GM18520 (cell line): ENCODE measurements around the gene HOXB9.

Source experiments
- ATAC-seq: cut with Tn5 transposase; IDR thresholded peaks from one replicate; pipeline ENCODE4 v1.9.1; 2021; ENCODE audit not compliant: unreplicated experiment

Gene HOXB9

DNA sequence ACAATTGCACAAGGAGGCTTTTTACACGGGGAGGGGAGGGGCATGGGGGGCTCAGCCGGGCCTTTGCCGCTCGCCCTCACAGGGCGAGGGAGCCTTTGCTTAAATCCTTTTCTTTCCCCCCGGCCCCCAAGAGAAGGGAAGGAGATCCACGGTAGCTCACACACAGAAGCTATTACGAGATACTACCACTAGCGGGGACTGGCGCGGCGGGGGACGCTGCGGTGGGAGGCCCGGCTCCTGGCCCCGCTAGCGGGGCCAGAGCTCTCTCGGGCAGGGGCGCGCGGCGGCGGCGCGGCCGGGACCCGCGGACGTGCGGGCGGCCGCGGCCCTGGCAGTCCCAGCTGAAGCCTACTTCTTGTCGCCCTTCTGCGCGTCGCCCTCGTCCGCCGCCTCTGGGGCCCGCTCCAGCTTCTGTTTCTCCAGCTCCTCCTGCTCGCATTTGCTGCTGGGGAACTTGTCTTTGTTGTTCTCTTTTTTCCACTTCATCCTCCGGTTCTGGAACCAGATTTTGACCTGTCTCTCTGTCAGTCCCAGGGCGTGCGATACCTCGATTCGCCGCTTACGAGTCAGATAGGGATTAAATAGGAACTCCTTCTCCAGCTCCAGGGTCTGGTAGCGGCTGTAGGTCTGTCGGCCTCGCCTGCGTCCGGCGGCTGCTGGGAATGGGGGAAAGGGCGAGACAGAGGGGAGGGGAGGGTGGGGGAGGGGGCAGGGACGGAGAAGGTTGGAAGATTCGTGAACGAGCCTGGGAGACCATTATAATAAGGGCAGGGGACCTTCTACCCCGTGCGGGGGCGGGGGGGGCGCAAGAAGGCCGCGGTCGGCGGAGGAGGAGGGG is 13.1 kb downstream of the HOXB9 start:
- ATAC-seq, result no peak

DNA sequence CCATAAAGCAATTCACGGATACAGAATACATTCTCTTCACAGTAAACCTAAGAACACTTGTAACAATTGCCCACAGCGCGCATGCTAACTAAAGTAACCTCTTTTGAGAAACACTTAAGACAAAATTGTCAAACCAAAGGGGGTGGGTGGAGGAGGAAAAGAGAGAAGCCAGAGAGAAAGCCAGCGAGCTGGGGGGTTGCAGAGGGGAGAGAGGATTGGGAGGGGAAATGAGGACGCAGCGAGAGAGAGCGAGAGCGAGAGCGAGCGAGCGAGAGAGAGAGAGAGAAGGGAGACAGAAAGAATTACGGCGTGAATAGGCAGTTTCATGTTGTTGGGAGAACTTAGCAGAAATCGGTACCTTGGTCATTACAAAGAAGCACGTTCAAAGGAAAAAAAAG is 13.7 kb downstream of the HOXB9 start:
- ATAC-seq, result no peak

DNA sequence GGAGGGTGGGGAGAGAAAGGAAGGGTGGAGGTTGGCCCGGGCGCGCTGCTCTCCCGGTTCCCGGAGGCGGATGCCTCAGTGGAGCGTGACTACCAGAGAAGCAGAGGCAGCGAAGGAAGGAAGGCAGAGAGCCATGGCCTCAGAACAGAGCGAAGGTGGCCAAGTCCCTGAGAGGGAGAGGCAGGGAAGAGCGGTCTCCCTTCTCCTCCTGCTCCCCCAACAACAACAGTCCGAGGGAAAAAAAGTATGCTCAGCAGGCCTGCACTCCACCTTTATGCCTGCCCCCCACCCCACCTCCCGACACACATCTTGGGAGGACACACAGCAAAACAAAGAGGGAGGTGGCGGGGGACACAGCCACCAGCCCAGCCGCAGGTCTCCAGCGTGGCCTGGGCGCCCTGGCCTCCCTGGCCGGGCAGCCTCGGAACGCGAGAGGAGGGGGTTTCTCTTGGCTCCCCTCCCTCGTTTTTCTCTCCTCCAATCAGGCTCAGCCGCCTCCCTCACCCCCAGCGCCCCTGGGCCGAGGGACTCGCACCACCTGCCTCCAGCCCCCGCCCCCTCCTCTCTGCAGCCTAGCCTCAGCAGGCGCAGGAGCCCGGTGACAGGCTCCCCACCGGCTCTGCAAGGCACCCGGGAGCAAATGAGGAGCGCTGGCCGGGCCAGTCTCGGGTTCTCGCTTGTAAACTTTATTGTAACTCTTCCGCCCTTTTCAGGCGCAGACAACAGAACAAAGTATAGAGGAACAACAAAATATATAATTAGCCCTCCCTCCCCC is 14.3 kb downstream of the HOXB9 start:
- ATAC-seq, result no peak

GRCh38 chr17:48611213-48611612 is 14.9 kb downstream of the HOXB9 start:
- no peak for ATAC-seq

GRCh38 chr17:48610282-48611211 is 15.6 kb downstream of the HOXB9 start, which contains the start of gene HOXB7:
HOXB7 (minus strand) TSS chr17:48611017; CDS start chr17:48610918, 99 bp downstream.
- no peak for ATAC-seq

- ATAC-seq, result no peak
Measured at GRCh38 chr17:48609759-48610281, 16.3 kb downstream of the HOXB9 start.

GRCh38 chr17:48609033-48609432 is 17.1 kb downstream of the HOXB9 start:
- ATAC-seq, result no peak

GRCh38 chr17:48608494-48608834 is 17.7 kb downstream of the HOXB9 start:
- no peak for ATAC-seq

- ATAC-seq, result no peak
Measured at GRCh38 chr17:48606892-48607614, 19.1 kb downstream of the HOXB9 start.

DNA sequence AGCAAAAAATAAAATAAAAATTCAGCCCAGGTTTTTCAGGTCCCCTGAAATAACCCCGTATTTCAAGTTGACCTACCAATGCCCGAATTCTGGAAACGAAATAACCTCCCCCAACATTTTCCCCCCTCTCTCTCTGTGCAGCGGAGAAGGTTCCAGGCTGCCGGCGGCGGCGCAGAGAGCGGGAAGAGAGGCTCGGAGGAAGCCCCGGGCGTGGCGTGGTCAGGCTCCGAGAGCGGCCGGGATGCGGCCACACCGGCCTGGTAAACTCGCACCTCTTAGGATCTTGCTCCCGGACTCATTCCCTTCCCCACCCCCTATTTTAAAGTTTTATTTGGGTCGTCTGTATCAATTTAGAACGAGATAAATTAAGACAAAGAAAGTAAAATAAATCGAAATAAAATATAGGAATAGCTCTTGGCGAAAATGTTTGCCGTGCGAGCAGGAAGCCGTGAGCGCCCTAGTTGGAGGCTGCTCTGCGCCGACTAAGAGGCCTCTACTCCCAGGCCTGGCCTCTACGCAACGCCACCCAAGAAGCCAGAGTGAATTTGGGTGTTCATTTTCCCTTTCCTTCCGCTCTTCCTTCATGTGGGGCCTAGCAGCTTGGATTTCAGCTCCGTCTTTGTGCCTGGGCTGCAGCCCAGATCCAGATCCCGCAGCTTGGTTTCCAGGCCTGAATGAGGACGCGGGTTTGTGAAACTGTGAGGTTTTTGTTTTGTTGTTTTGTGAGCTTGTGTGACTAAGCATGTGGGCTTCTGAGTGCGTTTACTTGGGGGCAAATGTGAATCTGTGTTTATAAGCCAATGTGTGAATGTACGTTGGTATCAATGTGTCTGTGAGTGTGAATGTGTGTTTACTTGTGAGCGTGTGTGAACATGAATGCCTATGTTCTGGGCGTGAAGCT is 19.9 kb downstream of the HOXB9 start:
- no peak for ATAC-seq

DNA sequence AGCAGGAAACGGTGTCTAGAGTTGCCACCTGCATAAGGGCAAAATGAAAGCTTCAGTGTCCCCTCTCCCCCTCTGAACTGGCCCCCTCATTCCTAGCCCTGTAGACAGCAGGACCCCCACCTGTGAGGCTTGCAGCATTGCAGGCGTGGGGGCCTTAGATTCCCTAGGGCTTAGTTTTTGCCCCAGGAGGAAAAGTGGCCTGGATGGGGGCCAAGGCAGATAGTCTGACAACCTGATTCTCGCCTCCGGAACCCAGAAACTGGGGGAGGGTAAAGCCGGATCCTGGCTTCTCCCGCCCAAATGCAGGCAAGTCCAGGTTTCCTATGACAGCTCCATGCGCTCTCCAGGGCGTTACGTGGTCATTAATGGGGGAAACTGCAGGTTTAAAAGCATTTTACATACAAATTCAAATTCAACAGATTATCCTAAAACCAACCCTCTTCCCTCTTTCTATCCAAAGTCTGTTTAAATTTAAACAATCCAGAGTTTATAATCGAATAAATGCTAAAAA is 20.7 kb downstream of the HOXB9 start:
- no peak for ATAC-seq

- no peak for ATAC-seq
Measured at GRCh38 chr17:48604770-48605329, 21.3 kb downstream of the HOXB9 start, which contains the start of gene HOXB6. HOXB6 (minus strand) TSS chr17:48604986; CDS start chr17:48598150, 6,836 bp downstream.

- ATAC-seq, result no peak
Measured at GRCh38 chr17:48603959-48604769, 22.0 kb downstream of the HOXB9 start.

DNA sequence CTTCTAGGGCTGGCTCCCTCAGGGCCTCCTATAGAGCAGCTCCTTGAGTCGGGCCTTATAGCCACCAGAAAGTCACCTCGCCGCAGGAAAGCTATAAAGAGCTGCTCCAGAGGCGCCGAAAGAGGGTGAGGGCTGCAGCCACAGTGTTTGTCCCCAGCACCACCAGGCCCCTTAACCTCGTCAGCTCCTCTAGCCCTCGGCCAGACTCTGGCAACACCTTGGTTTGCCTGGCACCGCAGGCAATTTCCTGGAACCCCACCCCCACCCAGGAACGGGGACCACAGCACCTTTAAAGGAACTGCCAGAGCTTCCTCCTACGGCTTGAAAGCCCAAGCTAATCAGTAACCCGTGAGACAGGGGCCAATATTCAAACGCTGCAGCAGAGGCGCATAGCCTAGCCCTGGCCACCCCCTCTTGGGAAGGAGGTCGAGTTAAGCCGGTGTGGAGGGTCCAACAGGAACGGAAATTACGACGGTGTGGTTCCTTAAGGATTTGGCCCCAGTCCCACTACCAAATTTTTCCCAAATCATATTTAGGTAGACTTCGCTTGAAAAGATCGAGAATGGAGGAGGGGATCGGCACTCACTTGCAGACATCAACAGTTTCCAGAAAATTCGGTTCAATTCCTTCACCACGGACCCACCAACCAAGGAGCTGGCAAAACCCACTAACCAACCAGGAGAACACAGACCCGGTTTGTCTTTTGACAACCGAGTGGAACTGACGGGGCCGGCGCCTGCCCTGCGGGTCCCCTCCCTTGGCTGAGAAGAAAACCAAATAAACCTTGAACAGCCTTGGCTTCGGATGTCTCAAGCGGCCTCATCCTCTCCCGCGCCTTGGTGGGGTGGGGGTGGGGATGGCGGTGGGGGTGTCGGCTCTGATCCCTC is 24.4 kb downstream of the HOXB9 start:
- ATAC-seq, result no peak

DNA sequence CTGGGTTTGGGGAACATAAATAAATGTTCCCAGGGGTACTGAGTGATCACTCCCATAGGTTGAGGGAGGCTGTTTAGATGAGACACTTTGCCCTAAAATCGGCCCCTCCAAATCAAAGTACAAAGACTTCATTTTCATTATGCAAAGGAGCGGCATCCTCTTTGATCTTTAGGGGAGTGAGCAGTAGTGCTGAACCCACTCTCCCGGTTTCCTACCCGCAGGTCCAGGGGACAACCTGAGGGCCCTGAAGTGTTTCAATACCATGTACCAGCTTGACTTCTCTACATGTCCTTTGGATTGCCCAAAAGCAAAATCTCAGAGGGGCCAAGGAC is 25.0 kb downstream of the HOXB9 start:
- no peak for ATAC-seq

- no peak for ATAC-seq
Measured at GRCh38 chr17:48600244-48601098, 25.7 kb downstream of the HOXB9 start.
